HG03196 (cell line): ENCODE data around the gene KCP.

Experiments used
- ATAC-seq: cut with Tn5 transposase; IDR thresholded peaks from one replicate; pipeline ENCODE4 v1.9.1; 2021; ENCODE audit not compliant: unreplicated experiment

Gene KCP

DNA sequence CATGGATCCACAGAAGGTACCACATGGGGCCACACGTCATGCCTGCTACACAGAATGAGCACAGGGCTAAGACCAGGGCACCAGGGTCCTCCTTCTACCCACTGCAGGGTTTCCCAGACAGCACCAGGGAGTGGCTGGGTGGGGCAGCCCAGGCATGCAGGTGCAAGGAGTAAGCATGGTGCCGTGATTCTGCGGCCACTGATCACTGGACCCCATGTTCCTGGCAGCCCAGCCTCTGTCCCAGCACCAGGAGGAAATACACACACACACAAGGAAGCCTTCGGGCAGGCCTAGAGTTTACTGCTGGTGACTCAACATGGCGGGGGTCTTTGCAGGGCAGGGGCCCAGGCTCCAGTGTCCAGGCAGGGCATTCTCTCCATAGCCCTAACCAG is 33.9 kb downstream of the KCP start:
- no peak for ATAC-seq

DNA sequence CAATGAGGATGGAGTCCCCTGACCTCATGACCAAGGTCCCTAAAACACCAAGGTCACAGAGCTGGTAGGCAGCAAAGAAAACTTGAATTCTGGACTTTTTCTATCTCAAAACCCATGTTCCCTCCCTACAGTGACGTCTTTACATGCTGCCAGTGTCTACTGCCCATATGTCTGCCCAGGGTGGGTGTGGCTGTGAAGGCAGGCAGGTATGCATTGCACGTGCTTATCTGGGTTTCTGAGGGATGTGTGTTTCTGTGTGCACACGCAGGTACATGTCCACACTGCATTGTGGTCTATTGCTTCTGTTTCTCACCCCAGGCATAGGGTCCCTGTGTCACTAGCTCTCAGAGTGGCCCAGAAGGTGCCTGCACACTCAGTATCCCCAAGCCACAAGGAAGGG is 34.4 kb downstream of the KCP start:
- no peak for ATAC-seq

DNA sequence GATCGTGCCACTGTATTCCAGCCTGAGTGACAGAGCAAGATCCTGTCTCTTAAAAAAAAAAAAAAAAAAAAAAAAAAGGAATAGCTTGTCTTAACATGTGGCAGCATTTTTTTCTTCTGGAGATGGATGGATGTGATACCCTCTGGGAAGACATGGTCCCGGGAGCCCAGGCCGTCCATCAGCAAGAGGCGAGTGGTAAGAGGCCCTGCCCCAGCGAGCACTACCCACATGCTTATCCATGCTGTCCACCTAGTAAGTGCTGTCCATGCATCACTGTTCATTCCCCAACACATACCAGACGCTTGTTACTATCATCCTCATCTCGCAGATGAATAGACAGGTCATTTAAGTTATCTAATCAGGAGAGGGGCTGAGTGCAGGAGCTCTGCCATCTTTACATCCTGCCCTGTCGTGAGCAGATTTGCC is 35.0 kb downstream of the KCP start:
- ATAC-seq = no peak

- ATAC-seq = no peak
Measured at GRCh38 chr7:128874140-128875031, 36.1 kb downstream of the KCP start.

DNA sequence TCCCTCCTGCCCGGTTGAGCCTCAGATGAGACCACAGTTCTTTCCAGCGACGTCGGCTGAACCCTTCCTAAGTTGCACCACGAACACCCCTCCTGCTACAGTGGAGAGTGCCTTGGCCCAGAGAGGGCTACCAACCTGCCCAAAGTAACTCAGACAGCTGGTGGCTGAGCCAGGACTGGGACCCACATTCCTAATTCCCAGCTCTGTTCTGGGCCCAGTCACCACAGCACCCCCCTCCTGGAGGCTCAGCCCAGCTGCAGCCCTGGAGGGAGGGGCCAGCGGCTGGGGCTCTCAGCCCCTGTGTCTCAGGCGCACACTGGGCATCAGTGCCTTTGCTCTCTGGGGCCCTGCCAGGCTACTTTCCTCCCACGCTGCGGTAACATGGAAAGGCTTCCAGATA is 37.3 kb downstream of the KCP start:
- ATAC-seq = no peak

- ATAC-seq = no peak
Measured at GRCh38 chr7:128872394-128872824, 38.1 kb downstream of the KCP start.

DNA sequence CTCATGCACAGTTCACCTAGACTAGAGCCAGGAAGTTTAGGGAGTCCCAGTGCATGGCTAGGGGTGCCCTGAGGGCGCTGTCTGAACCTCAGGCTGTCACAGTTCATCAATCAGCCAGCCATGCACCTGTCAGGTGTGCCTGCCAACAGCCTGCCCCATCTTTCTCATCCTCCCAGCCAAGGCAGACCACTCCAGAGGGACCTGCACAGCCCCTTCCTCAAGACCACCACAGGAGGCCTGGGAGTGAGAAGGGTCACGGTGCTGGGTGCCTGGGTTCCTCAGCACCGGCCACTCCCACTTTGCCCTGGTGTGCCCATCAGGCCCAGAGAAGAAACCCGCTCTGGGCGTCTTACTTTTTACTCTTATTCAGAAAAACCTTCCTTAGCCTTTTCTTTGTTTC is 39.5 kb downstream of the KCP start:
- ATAC-seq = no peak

DNA sequence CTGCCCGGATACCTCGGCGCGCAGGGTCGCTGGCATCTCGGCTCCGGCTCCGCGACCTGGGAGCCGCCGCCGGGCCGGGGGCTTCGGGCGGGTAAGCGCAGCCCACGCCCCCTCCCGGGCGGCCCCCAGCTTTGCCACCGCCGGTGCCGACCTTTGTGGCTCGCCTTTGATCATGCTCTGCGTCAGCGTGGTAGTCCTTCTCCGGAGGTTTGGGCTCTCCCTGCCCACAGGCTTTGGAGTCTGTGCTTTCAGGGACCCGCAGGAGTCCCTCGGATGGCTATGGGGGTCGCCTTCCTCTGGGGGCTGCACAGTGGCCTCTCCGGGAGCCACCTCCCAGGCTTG is 40.6 kb downstream of the KCP start:
- ATAC-seq = no peak

GRCh38 chr7:128869138-128869943 is 41.2 kb downstream of the KCP start:
- ATAC-seq = peak; percentile 47

- ATAC-seq = no peak
Measured at GRCh38 chr7:128868624-128869137, 41.8 kb downstream of the KCP start.

- ATAC-seq = no peak
Measured at GRCh38 chr7:128867842-128868623, 42.5 kb downstream of the KCP start.

DNA sequence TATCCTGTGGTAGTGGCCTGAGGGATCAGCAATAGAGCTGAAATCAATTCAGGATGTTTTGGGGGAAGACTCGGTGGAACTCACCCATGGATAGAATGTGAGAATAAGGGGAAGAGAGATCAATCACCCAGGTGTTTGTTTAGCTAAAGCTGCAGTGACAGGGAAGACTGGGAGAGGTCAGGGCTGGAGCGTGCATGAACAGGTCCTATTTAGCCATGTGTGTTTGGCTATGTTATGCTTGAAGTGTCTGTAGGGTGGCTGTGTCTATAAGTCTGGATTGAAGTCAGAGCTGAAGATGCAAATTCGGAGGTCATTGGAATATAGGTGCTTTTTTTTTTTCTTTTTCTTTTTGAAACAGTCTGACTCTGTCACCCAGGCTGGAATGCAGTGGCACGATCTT is 43.3 kb downstream of the KCP start:
- ATAC-seq = no peak

DNA sequence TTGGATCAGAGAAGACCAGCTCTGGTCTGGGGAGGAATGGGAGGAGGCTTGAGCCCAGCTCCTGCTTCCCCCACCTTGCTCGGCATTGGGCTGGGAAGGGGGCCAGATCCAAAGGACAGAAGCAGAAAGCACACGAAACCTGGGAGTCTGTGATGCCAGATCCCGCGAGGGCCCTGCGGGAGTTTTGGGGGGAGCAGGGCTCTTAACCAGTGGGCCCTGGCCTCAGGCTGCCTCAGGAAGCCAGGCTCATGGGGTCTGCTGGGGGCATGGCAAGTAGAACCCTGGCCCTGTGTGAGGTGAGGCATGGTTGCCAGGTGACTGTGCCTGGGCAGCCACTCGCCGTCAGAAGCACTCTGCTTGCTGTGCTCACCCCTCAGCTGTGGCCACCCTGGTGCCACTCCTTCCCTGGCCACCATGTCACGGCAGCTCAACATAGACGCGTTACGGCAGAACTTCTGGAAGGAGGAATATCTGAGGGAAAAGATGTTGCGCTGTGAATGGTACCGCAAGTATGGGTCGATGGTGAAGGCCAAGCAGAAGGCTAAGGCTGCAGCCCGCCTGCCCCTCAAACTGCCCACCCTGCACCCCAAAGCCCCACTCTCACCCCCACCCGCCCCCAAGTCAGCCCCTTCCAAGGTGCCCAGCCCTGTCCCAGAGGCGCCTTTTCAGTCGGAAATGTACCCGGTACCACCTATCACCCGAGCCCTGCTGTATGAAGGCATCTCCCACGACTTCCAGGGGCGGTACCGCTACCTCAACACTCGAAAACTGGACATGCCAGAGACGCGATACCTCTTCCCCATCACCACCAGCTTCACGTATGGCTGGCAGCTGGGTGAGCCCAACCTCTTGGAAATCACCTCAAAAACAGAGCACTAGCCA is 44.3 kb downstream of the KCP start:
- no peak for ATAC-seq

GRCh38 chr7:128865303-128865702 is 45.2 kb downstream of the KCP start:
- no peak for ATAC-seq

DNA sequence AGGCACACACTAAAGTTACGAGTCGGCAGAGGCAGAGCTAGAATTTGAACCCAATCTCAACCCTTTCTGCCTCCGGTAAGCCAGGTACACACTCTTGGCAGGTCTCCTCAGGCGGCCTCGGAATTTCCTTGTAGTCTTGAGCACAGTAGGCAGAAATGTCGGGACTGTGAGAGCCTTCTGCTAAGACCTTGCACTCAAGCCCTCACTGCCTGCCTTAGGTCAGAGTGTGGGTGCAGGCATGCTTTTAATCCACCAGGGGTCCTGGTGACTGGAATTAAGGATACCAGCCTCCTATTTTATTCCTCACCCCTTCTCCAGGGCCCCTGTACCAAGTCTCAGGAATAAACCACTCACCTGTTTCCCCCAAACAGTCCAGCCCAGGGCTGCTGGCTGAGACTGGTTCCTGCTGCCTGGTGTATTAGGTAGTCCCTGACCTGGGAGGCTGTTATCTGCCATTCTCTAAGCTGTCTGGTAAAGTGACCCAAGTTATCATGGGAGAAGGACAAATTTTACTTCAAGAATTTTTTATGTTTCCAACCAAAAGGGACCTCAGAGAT is 47.0 kb downstream of the KCP start:
- ATAC-seq = peak; percentile 37

DNA sequence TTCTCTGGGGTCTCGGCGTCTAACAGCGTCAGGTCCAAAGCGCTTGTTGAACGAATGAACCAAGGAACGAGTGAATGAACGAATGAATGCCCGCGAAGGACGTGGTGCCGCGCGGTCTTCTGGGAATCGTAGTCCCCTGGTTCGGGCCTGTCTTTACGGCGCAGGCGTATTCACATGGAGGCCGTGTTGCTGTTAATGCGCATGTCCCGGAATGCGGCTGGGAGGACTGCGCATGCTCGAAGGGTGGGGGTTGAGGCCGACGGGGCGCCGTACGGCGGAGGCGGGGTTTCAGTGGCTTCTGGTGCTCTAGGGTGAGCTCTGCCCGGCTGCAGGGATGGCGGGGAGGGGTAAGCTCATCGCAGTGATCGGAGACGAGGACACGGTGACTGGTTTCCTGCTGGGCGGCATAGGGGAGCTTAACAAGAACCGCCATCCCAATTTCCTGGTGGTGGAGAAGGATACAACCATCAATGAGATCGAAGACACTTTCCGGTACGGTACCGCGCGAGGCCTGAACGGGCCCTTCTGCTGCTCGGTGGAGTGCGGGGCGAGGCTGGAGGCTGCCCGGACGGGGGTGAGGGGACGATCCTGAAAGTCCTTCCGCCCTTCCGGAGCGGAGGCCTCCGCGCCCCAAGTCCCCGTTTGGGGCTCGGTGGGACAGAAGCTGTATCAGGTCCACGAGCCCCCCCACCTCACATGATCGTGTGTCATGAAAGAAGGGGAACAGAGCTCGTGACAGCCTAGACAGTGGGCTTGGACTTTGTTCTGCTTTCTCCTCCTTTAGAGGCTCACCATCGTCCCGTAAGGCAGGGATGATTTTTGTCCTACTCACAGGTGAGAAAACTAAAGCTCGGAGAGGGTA is 47.7 kb downstream of the KCP start, which contains the start of gene ATP6V1F:
ATP6V1F (plus strand) TSS at position 286 of the 862 bp plus-strand sequence; CDS start at position 335, 49 bp downstream.
- ATAC-seq = peak; percentile 76

- no peak for ATAC-seq
Measured at GRCh38 chr7:128861957-128862570, 48.4 kb downstream of the KCP start.
